Kidney epithelial cell (primary cell): ENCODE measurements around the gene RASL12. TPM values are rescaled to one million over a fixed set of nuclear protein-coding genes. Genes with fewer than 3 reads are reported as not detected.
"Not testable (repeated sequence)": the region's sequence is repeated elsewhere in the genome, so short reads cannot be mapped to it uniquely, and the experiment has no call there.

Source experiments
- DNase-seq: peaks from one replicate; pipeline ENCODE4 v3.0.0-alpha.2; 2010; ENCODE audit warnings: low read depth
- H3K27me3 ChIP-seq: 2 replicates; pipeline ENCODE4 v1.6.0; 2011; ENCODE audit warnings: low read length; ENCODE audit not compliant: control insufficient read depth, insufficient read depth
- H3K36me3 ChIP-seq: 2 replicates; pipeline ENCODE4 v1.5.1; 2011; ENCODE audit warnings: low read length; ENCODE audit not compliant: control insufficient read depth, insufficient read depth
- H3K4me3 ChIP-seq: 2 replicates; pipeline ENCODE4 v1.5.1; 2011; ENCODE audit warnings: low read depth, mild to moderate bottlenecking, control low read depth, low read length
- total RNA-seq: library from RNA; depleted of rRNA; stranded (reverse); fragments of >200 nt; gene quantifications from 2 replicates; pipeline ENCODE4 v1.2.3, GENCODE V29; 2015
- TF ChIP-seq, protein P1 (sequence below): IDR thresholded peaks from 2 replicates; pipeline ENCODE4 v1.5.1; 2011; ENCODE audit warnings: mild to moderate bottlenecking, moderate library complexity, low read length, control low read depth, inconsistent platforms; ENCODE audit not compliant: insufficient read depth, poor library complexity, severe bottlenecking

The RASL12 gene
- total RNA-seq, 1 donor from 2014 or later, result 0.92 TPM

DNA sequence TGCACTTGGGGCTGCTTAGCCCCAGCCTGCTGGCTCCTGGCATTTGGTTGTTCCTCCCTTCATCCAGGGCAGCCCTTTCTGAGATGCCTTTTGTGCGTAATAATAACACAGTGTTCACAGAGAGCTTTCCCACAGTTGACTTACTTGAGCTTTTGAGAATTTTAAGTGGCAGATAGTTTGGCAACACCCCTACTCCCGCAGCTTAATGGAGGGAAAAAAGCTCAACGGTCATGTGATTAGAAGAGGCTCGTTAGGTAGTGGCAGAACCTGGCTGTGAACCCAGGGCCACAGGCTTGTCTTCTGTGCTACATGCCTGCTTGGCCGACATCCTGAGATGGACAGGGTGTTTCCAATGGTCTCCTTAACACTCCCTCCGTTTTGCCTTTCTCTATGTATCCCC lies 13.5 kb upstream of the RASL12 start:
- Histone ChIP-seq H3K4me3 (no peak overlapping the region), H3K36me3 (no peaks in the 10 kb centered on the region), H3K27me3 (peaks cover 67% of the 10 kb centered on the region)
- TF ChIP-seq, protein P1, sequence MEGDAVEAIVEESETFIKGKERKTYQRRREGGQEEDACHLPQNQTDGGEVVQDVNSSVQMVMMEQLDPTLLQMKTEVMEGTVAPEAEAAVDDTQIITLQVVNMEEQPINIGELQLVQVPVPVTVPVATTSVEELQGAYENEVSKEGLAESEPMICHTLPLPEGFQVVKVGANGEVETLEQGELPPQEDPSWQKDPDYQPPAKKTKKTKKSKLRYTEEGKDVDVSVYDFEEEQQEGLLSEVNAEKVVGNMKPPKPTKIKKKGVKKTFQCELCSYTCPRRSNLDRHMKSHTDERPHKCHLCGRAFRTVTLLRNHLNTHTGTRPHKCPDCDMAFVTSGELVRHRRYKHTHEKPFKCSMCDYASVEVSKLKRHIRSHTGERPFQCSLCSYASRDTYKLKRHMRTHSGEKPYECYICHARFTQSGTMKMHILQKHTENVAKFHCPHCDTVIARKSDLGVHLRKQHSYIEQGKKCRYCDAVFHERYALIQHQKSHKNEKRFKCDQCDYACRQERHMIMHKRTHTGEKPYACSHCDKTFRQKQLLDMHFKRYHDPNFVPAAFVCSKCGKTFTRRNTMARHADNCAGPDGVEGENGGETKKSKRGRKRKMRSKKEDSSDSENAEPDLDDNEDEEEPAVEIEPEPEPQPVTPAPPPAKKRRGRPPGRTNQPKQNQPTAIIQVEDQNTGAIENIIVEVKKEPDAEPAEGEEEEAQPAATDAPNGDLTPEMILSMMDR, result no peak
- DNase-seq, result no peak

DNA sequence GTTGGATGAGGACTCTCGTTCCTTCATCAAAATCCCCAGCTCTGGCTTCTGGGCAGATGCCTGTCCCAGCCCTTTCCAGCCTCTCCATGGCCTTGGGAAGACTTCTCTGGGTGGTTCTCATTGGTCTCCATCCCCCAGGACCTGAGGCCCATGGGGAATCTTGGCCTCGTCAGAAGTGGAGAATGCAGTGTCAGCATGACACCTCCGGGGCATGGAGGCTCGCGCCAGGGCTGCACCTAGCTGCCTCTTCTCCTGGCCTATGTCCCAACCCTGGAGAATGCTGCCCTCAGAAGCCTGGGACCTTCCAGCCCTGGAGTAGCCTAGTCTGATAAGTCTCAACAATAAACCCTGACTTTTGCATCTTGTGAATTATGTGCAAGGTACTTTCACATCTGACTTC lies 11.8 kb upstream of the RASL12 start:
- H3K36me3 ChIP-seq, result no peaks in the 10 kb centered on the region
- H3K4me3 ChIP-seq, result no peak overlapping the region
- TF ChIP-seq, protein P1, result no peak
- H3K27me3 ChIP-seq, result peaks cover 53% of the 10 kb centered on the region
- DNase-seq, result no peak

DNA sequence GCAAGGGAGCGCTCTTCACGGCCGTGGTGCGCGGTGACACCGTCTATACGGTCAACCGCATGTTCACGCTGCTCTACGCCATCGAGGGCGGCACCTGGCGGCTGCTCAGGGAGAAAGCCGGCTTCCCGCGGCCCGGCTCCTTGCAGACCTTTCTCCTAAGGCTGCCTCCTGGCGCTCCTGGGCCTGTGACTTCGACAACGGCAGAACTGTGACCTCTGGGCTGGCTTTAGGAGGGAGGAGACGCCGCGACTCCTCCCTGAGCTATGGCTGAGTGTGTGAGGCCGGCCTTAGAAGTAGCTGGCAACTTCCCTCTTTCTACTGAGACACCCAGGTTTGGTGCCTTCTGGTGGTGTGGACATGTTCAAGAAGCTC lies 10.2 kb upstream of the RASL12 start:
- TF ChIP-seq, protein P1, result peak; percentile 85
- H3K4me3 ChIP-seq, result no peak overlapping the region
- no peak for DNase-seq
- H3K36me3 ChIP-seq, result no peaks in the 10 kb centered on the region
- H3K27me3 ChIP-seq, result peaks cover 41% of the 10 kb centered on the region

DNA sequence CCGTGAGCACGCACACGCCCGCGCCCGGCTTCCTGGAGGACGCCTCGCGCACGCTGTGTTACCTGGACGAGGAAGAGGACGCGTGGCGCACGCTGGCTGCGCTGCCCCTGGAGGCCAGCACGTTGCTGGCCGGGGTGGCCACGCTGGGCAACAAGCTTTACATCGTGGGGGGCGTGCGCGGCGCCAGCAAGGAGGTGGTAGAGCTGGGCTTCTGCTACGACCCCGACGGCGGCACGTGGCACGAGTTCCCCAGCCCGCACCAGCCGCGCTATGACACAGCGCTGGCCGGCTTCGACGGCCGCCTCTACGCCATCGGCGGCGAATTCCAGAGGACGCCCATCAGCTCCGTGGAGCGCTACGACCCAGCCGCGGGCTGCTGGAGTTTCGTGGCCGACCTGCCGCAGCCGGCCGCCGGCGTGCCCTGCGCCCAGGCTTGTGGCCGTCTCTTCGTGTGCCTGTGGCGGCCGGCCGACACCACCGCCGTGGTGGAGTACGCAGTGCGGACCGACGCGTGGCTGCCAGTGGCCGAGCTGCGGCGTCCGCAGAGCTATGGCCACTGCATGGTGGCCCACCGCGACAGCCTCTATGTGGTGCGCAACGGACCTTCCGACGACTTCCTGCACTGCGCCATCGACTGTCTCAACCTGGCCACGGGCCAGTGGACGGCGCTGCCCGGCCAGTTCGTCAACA lies 9.6 kb upstream of the RASL12 start:
- TF ChIP-seq, protein P1, result no peak
- Histone ChIP-seq H3K36me3 (no peaks in the 10 kb centered on the region), H3K27me3 (peaks cover 37% of the 10 kb centered on the region), H3K4me3 (no peak overlapping the region)
- DNase-seq, result no peak

DNA sequence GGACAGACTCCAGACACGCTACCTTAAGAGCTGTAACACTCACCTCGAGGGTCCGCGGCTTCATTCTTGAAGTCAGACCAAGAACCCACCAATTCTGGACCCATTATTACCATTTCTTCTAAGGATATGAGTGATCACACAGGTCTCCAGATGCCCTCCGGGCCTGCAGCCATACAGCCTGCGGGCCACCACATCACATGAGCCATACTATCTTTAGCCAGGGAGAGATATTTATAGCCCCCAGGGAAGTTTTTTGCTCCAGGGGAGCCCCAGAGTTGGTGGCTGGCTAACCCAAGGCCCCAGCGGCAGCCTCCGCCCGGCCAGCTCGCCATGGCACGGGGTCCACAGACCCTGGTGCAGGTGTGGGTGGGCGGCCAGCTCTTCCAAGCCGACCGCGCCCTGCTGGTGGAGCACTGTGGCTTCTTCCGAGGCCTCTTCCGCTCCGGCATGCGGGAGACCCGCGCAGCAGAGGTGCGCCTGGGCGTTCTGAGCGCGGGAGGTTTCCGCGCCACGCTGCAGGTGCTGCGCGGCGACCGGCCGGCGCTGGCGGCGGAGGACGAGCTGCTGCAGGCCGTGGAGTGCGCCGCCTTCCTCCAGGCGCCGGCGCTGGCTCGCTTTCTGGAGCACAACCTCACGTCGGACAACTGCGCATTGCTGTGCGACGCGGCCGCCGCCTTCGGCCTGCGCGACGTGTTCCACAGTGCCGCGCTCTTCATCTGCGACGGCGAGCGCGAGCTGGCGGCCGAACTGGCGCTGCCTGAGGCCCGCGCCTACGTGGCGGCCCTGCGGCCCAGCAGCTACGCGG lies 8.9 kb upstream of the RASL12 start, which contains the start of gene KBTBD13:
TSS of gene KBTBD13 (plus strand) at position 261 of the 805 bp plus-strand sequence. CDS start at position 331, 70 bp downstream.
- TF ChIP-seq, protein P1, result no peak
- no peak within 1 kb of the TSS for H3K4me3 ChIP-seq
- peaks cover 36% of the 10 kb centered on the region for H3K27me3 ChIP-seq
- no peak for DNase-seq
- H3K36me3 ChIP-seq, result no peaks in the 10 kb centered on the region

DNA sequence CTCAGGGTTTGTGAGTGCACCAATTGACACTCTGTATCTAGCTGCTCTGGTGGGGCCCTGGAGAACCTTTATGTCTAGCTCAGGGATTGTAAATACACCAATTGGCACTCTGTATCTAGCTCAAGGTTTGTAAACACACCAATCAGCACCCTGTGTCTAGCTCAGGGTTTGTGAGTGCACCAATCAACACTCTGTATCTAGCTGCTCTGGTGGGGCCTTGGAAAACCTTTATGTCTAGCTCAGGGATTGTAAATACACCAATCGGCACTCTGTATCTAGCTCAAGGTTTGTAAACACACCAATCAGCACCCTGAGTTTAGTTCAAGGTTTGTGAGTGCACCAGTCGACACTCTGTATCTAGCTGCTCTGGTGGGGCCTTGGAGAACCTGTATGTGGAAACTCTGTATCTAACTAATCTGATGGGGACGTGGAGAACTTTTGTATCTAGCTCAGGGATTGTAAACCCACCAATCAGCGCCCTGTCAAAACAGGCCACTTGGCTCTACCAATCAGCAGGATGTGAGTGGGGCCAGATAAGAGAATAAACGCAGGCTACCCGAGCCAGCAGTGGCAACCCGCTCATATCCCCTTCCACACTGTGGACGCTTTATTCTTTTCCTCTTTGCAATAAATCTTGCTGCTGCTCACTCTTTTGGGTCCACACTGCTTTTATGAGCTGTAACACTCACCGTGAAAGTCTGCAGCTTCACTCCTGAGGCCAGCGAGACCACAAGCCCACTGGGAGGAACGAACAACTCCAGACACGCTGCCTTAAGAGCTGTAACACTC lies 8.0 kb upstream of the RASL12 start:
- not testable (repeated sequence) for DNase-seq

DNA sequence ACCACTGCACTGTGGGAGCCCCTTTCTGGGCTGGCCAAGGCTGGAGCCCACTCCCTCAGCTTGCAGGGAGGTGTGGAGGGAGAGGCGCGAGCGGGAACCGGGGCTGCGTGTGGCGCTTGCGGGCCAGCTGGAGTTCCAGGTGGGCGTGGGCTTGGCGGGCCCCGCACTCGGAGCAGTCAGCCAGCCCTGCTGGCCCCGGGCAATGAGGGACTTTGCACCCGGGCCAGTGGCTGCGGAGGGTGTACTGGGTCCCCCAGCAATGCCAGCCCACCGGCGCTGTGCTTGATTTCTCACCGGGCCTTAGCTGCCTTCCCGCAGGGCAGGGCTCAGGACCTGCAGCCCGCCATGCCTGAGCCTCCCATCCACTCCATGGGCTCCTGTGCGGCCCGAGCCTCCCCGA lies 7.2 kb upstream of the RASL12 start:
- DNase-seq, H3K36me3 ChIP-seq, H3K4me3 ChIP-seq: not testable (repeated sequence)
- peaks cover 31% of the 10 kb centered on the region for H3K27me3 ChIP-seq

More for the DNA sequence above, 8.0 kb upstream of the RASL12 start:
- H3K4me3 ChIP-seq, H3K36me3 ChIP-seq: not testable (repeated sequence)
- peaks cover 33% of the 10 kb centered on the region for H3K27me3 ChIP-seq
